Left kidney (tissue), 2 donors: ENCODE data around the gene PC. TPM values are rescaled to one million over a fixed set of nuclear protein-coding genes. Genes with fewer than 3 reads are reported as not detected.

ENCODE experiments used
- DNase-seq: peaks from one replicate; pipeline ENCODE4 v3.0.0-alpha.2; 2013
- polyA plus RNA-seq: library from polyadenylated mRNA; unstranded; fragments of 120-200 nt; gene quantifications from one replicate; pipeline ENCODE4 v1.2.1, GENCODE V29; 2013; ENCODE audit not compliant: insufficient read length

The PC gene
- polyA plus RNA-seq, 1 donor = 39.9 TPM

DNA sequence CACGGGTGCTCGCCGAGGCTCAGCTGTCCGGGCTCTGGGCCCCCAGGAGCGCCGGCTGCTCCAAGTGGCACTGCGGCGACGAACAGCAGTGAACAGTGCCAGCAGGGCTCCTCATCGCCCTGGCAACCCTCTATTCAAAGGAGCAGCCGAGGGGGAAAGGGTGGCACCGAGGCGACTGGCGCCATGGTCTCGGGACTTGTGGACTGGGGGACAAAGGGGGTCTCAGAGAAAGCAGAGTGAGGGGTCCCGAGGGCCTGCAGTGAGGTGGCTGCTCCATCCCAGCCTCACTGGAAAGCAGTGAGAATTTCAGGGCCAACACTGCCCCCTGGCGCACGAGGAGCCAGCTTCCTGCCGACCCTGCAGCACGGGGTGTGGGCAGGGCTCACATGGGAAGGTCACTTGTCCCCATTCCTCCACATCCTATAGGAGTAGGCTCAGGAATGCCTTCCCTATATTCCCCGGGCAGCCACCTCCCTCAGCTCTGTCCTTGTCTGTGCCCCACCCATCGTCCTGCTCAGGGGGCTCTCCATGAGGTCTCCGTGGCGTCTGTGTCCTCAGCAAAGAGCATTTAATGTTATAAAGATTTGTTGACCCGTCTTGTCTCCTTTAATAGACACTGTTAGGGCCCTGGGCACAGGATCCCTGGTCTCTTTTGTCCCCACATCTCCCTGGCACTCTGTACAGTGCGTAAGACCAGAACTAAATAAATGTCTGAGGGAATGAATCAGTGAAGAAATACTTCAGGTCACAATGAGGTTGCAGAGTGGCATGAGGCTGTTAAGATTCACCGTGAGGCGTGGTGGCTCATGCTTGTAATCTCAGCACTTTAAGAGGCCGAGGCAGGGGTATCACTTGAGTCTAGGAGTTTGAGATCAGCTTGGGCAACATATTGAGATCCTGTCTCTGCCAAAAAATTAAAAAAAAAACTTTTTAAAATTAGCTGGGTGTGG lies 74.9 kb downstream of the PC start:
- DNase-seq = no peak

DNA sequence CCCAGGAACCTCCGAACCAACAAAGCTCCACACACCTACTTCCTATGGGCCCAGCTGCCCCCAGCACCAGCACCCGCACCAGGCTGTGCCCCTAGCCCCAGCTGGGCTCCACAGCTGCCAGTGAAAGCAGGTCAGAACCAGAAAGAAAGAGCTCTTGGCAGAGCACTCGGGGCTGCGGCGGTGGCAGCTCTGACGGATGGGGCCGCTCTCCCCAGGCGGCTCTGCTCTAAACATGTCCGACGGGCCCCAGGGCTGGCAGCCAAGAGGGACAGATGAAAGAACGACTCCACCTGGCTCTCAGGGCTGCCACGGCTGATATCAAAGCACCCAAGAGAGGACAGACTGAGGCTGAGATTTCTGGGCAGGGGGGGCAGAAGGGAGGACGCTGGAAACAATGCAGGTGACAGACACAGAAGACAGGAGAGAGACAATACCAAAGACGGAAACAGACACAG lies 75.6 kb downstream of the PC start:
- DNase-seq = no peak

DNA sequence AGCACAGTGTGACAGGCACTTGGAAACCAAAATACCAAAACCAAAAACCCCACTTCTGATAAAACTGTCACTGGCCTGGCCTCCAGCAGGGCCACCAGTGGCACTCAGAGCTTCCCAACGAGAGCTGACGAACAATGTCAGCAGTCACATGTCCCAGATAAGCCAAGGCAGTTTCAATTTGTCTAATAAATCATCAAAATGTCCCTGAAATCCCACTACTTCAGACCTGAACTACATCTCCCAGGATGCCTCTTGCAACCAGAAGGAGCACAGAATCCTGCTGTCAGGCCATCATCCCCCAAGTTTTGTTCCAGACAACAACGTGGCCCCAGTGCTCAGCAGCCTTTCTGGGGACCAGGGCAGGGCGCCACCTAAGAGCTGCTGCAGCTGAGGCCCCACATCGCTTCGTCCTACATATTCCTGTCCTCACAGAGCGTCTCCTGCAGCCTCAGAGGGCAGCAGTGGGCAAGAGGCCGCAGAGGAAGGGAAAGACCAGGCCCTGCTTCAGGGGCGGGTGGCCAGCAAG lies 76.2 kb downstream of the PC start:
- no peak for DNase-seq

DNA sequence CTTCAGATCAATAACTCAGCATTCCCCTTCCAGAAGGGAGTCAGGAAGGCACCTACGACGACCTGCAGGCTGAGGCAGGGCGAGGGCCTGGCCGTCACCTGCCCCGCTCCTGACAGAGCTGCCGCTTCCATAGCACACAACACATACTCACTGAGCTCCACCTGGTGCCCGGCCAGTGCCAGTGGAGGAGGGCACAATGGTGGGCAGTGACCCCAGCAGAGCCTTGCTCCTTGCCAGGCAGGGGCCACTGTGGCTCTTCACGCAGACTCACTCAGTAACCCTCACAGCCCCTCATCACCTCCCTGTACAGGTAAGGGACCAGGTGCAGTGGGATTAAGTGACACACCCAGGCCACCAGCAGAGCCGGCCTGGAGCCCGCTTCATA lies 76.7 kb downstream of the PC start:
- DNase-seq = no peak

DNA sequence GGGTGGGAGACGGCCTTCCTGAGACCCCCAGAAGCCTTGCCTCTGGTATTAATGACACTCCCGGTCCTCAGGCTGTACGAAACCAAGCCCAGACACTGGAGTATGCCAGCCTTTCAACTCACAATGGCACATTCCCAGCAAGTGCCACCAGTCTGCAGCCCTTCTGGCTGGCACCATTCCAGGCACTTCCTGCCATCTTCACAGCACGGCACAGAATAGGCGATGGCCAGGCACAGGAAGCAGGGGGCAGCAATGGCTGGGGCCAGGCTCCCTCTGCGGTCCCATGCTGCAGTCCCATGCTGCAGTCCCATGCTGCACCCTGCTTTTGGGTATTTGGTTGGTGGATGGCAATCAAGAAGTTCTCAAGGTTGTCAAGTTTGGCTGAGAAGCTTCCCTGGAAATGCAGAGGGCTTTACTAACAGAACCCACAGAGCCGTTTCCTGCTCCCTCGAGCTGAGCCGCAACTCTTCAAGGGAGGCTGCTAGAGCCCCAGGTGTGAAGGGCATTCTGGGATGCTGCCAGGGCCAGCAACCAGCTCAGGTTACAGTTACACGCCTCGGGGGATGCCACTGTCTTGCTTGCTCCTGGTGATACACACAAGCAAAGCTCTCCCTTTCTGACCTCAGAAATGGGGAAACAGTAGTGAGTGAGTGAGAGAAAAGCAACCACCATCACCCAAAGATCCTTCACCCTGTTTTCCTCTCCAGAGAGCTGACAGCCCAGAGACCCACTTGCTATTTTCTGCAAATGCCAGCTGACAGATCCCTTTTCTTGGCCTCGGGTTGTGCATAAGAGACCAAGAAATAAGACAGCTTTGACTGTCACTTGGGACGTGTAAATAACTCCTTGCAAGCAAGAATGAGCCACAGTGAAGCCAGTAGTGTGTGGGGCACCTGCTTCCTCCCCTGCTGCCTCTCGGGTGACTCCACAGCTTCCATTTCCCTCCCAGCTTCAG lies 77.4 kb downstream of the PC start:
- peak; percentile 65 for DNase-seq

DNA sequence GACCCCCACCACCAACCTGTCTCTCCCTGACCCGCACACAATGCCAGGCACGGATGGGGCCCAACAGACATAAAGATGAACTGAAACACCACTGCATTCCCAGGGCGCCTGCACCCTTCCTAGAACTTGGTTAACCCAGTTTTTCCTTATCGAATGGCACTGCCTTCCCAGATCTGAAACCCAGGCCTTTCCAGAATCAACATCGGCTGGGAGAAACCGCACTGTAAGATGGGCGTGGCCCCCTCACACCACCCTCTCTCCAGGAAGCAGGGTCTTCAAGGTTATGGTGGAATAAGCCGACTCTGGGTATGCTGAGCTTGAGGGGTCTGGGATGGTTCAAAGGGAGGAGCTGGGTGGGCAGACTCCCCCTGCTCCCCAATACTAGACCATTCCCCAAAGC lies 78.2 kb downstream of the PC start:
- no peak for DNase-seq

DNA sequence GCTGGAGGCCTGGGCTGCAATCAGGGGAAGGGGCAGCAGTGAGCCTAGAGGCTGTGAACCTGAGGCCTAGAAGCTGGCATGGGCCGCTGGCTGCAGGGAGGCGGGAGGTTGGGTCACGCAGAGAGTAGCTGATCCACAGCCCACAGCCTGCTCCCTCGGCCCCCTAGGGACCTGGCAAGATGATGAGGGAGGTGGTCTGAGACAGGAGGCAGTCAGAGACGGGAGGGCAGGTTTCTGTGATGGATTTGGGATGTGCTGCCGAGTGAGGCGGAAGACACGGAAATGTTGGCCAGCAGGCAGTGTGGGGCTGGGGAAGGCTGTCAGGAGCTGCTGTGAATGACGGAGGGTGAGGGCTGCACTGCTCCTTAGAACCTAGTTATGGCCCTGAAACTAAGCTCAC lies 78.6 kb downstream of the PC start:
- no peak for DNase-seq

DNA sequence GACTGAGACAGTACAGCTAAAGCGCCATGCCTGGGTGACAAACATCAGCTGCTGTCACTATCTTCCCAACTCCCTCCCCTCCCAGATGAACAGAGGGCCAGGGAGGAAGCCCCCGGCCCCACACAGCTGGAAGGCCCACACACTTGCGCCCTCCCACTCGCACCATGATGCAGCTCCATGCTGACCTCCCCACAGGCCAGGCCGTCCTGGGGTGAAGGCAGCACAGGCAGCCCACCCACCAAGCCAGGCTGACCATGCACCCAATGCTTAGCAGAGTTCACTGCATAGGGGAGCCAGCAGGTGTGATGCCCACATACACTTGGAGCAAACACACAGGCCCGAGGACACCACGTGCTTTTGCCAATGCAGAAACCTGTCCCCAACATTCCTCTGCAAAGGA lies 79.2 kb downstream of the PC start:
- DNase-seq = no peak

DNA sequence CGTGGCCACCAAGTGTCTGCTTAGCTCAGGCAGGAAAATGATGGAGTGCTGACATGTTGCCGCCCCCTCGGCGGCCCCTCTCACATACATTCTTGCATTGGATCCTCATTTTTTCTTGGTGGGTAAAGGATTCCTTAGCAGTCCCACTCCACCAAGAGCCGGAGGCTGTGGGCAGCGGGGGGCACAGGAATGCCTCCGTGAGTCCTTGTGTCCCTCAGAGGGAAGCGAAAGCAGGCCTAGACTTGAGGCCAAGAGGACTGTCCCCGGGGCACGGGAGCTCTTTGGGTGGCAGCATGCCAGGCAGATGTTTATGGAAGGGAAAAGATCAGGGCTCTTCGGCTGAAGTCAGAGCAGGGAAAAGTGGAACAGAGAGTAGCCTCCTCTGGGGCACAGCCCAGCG lies 79.7 kb downstream of the PC start:
- DNase-seq = no peak

DNA sequence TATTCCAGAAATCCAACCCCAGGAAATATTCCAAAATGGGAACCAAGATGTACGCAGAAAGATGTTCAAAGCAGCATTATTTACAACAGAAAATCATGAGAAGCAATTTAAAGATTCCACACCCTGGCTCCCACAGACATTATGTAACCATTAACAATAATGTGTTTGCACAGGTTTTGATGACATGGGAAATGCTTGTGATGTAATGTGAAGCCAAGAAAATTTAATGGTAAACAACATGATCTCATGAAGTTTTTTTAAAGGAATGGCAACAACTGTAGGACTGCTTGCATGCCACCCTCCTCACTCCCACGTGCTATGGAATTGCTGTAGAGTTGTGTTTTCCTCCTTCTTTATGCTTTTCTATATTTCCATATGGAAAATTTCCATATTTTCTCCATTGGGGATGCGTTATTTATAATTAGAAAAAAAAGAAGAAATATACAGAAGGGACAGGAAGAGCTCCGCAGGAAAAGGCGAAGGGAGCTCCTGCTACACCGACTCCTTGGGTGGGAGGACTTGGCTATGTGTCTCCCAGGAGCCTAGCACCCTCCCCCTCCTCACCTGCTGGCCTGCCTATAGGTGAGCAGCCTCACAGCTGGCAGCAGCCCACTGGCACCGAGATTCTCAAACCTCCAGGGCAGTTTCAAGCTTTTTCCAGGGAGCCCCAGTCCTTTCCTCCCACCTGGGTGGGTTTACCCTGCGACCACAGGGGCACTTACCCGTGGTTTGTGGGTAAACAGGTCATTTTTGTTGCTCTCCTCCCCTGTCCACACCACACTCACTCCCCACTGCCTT lies 80.4 kb downstream of the PC start:
- DNase-seq = no peak

DNA sequence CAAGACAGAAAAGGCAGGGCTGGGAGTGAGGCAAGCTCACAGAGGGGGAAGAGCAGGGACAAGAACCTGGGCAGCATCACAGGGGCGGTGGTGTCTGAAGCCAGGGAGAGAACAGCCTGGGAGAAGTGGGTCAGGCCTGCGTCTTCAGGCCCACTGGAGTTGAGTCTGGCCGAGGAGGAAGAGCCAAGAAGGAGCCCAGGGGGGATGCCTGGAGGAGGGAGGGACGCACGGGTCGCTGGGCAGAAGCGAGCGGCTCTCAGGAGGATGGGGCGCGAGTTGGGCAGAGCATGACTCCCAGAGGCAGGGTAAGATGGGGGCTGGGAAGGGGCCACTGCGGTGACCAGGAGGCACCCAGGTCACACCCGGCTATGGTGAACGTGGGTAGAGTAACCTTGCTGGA lies 82.8 kb downstream of the PC start:
- no peak for DNase-seq

DNA sequence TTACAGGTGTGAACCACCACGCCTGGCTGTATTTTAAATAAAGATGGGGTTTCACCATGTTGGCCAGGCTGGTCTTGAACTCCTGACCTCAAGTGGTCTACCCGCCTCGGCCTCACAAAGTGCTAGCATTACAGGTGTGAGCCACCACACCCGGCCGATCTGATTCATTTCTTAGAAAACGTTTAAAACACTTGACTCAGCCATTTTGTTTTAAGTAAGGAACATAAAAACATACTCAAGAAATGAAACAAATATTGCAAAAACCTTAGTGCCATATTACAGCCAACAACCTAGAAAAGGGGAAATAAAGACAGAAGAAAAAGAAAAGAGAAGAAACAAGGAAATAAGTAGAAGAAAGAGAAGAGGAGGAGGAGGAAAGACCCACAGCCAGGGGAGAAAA lies 84.0 kb downstream of the PC start:
- no peak for DNase-seq

DNA sequence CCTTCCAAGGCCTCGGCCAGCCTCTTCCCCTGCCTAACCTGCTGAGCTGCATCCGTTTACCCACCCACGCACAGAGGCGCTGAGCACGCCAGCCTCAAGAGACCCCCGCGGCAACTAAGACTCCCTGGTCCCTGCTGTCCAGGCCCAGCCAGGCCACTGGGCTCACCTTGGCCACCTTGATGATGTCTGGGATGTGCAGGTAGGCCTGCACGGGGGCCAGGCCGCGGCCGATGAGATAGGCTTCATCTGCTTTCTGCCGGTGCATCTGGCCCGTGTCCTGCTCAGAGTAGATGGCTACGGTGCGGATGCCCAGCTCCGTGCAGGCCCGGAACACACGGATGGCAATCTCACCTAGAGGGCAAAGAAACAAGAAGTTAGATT lies 86.7 kb downstream of the PC start:
- DNase-seq = no peak

DNA sequence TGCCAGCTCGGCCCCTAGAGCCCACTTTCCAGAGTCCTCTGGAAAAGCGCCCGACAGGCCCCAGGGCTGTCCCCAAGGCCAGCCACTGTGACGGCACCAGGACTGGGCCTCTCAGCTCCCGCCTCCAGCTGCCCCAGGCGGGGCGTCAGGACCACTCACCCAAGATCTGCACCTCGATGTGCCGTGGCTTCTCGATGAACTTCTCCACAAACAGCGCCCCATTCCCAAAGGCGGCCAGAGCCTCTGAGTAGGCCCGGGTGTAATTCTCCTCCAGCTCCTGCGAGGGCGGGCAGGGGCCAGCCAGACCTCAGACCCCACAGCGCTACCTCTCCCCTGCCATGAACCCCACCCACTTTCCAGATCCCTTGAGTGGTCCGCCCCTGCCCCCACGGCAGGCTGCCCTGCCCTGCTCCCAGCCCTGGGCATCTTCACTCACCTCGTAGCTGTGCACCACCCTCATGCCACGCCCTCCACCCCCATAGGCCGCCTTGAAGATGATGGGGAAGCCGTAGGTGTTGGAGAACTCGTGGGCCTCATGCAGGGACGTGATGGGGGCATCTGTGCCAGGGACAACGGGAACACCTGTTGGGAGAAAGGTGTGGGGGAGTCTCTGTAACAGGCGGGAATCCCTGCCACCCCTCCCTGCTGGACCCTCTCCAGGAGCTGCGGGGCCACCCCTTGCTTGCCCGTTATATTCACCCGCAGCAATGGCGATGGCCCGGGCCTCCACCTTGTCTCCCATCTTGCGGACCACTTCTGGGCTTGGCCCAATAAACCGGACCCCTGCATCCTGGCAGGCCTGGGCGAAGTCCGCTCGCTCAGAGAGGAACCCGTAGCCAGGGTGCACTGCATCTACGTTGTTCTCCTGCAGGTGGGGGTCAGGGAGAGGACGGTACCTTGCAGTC lies 87.3 kb downstream of the PC start:
- DNase-seq = no peak

DNA sequence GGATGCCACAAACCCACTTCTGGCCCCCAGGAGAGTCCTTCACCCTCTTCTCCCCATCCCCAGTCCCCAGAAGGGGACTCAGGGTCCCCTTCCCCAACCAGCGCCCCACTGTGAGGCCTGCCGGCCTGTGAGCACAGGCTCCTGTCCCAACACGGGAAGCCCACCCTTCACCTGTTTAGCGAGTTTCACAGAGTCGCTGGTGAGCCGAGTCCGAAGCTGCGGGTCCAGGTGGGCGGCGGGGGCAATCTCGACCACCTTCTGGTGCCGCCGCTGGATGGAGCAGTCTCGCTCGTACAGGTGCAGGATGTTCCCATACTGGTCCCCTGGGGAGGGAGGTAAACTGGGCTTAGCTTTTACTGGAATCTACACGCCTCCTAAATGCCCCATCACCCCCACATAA lies 88.1 kb downstream of the PC start:
- DNase-seq = no peak

DNA sequence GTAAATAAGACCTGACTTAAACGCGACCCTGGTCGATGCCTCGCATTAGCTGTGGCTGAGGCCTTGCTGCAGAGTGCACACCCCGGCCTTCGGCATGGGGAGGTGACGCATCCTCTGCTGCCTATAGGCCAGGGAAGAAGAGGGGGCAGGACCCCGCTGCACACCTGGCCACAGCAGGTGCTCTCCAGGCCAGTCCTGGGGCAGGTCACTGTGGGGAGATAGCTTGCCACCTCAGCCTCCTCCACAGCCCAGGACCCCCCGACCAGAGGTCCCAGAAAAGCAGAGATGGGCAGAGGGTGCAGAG lies 88.7 kb downstream of the PC start:
- no peak for DNase-seq

DNA sequence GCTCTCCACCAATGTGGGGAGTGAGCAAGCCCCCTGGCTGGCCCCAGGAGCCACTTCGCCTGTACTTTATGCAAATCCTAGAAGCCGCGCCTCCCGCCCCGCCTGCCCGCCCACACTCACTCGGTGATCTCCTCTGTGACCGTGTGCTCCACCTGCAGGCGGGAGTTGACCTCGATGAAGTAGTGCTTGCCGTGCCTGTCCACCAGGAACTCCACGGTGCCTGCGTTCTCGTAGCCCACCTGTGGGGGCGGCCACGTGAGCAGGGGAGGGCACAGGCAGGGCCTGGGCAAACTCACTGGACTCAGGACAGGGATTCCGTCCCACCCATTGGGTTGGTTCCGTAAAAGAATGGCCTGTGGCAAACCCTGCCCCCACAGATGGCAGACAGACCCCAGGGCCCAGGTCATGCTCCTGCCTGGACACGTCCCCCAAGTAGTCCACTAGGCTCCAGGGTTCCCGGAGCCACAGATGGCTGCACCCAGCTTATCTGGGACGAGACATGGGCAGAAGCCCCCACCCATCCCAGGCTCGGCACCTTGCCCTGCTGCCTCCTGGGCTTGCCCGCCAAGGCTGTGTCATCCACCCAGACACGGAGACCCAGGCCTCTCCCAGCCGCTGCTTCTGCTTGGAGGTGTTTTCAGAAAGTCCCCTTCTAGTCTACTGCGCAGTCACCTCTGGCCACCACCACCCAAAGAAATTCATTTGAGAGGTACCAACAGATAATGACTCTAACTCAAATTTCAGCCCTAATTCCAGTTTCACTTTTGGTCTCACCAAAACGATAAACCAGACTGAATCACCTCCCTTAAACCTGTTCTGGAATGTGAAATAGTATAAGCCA lies 89.2 kb downstream of the PC start:
- no peak for DNase-seq

DNA sequence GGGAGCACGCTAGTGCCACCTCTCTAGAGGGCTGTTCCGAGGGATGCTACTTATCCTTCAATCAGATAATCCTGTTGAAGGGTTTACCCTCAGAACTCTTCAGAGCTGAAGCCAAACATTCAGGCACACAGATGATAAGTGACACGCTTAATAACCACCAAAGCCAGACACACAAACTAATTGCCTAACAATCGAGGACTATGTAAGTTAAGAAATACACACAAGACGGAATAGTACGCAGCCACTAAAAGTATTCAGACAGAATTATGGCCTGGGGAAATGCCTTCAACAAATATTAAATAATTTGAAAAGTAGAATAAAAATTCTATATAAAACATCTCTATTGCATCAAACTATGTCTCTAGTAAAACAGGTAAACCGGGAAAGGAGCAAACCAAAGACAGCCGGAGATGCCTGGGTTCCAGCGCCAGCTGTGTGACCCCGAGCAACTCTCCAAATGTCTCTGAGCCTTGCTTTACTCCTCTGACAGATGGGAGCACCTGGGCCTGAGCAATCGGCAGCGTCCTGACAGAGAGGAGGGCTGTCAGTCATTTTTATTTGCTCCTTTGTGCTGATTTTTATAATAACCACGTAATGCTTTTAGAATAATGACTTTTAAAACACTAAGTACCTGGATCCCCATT lies 90.0 kb downstream of the PC start:
- no peak for DNase-seq

DNA sequence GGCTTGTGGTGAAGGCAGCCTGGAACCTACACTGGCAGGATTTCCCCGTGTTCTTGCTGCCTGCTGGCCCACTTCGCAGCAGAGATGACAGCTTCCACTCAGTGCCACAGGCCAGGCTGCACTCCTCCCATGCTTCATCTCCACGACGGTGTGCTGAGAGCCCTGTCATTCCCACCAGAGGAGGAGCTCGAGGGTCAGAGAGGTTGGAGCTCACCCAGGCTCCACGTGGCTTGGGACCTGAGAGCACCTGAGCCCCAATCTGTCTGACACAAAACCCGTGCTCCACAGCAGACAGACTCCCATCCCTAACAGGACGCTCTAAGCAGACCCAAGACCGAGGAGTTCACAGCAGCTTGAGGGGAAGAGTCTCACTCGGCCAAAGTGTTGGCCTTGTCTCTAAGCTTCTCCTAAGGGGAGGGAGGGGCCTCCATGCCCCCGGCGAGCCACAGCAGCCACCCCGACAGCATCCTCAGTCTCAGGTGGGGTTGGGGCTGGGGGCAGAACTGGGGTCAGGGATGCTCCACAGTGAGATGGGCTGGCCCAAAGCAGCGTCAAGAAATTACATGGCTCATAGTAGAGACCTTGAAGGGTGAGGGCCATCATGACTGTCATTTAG lies 90.7 kb downstream of the PC start:
- no peak for DNase-seq
